ENCODE results near the gene KCNIP3. TPM values are rescaled to one million over a fixed set of nuclear protein-coding genes. Genes with fewer than 3 reads are reported as not detected.

Gene KCNIP3
- total RNA-seq, 4 donors from 2014 or later: 0.15 to 7.4 (median 2.3) TPM

GRCh38 chr2:95287806-95288205, 9.3 kb upstream of the KCNIP3 start:
- Histone ChIP-seq H3K36me3 (peaks cover 10 to 93% (median 28%) of the 10 kb centered on the region in 3 donors), H3K9me3 (peaks cover 0 to 15% (median 0%) of the 10 kb centered on the region in 3 donors), H3K4me3 (no peak overlapping the region), H3K27ac (no peak overlapping the region), H3K27me3 (no peaks in the 10 kb centered on the region), H3K4me1 (peaks cover 0 to 3% (median 0%) of the 10 kb centered on the region in 3 donors)
- WGBS, 2 donors: 72 to 86% methylated on average over 3 to 4 of the region's 5 CpGs
- no peak for TF ChIP-seq CTCF (IDR thresholded peaks at IDR 0.05)
- TF ChIP-seq POLR2A (IDR thresholded peaks at IDR 0.05): no peak
- intact Hi-C loops (cut with DNase I): no loop called here
- DNase-seq: no peak

- peaks cover 0 to 15% (median 0%) of the 10 kb centered on the region in 3 donors for H3K9me3 ChIP-seq
- H3K27me3 ChIP-seq: no peaks in the 10 kb centered on the region
- intact Hi-C loops (cut with DNase I): no loop called here
- H3K36me3 ChIP-seq: peaks cover 10 to 79% (median 28%) of the 10 kb centered on the region in 3 donors
- no peak for TF ChIP-seq POLR2A (IDR thresholded peaks at IDR 0.05)
- no peak for TF ChIP-seq CTCF (IDR thresholded peaks at IDR 0.05)
- no peak overlapping the region for H3K4me3 ChIP-seq
- no peaks in the 10 kb centered on the region for H3K4me1 ChIP-seq
- H3K27ac ChIP-seq: no peak overlapping the region
- no peak for DNase-seq
- WGBS, 2 donors: 63 to 77% methylated on average over 5 to 7 of the region's 7 CpGs
Measured at GRCh38 chr2:95289253-95289652, 7.9 kb upstream of the KCNIP3 start.

GRCh38 chr2:95291222-95291621, 5.9 kb upstream of the KCNIP3 start:
- intact Hi-C loops (cut with DNase I): no loop called here
- Histone ChIP-seq H3K36me3 (peaks cover 10 to 59% (median 18%) of the 10 kb centered on the region in 3 donors), H3K27me3 (peaks cover 0 to 4% (median 0%) of the 10 kb centered on the region in 4 donors), H3K4me3 (no peak overlapping the region), H3K4me1 (peaks cover 0 to 6% (median 0%) of the 10 kb centered on the region in 3 donors), H3K9me3 (peaks cover 0 to 15% (median 0%) of the 10 kb centered on the region in 3 donors), H3K27ac (no peak overlapping the region)
- DNase-seq: no peak
- TF ChIP-seq CTCF (IDR thresholded peaks at IDR 0.05) (no peak), POLR2A (IDR thresholded peaks at IDR 0.05) (no peak)

- 30 to 44% methylated on average over 5 to 9 of the region's 9 CpGs for WGBS, 2 donors
- Histone ChIP-seq H3K27ac (no peak overlapping the region), H3K4me1 (peaks cover 0 to 21% (median 9%) of the 10 kb centered on the region in 3 donors), H3K9me3 (peaks cover 0 to 15% (median 0%) of the 10 kb centered on the region in 3 donors), H3K4me3 (no peak overlapping the region), H3K36me3 (peaks cover 10 to 44% (median 18%) of the 10 kb centered on the region in 3 donors), H3K27me3 (peaks cover 0 to 19% (median 0%) of the 10 kb centered on the region in 4 donors)
- DNase-seq: no peak
- intact Hi-C loops (cut with DNase I): no loop called here
- TF ChIP-seq POLR2A (IDR thresholded peaks at IDR 0.05): no peak
- no peak for TF ChIP-seq CTCF (IDR thresholded peaks at IDR 0.05)
Measured at GRCh38 chr2:95292623-95293260, 4.4 kb upstream of the KCNIP3 start.

- WGBS, 2 donors: 85 to 92% methylated on average over 5 to 14 of the region's 19 CpGs
- Histone ChIP-seq H3K4me1 (peaks cover 0 to 22% (median 9%) of the 10 kb centered on the region in 3 donors), H3K27me3 (peaks cover 0 to 37% (median 0%) of the 10 kb centered on the region in 4 donors), H3K36me3 (peaks cover 0 to 24% (median 8%) of the 10 kb centered on the region in 3 donors), H3K27ac (no peak overlapping the region), H3K9me3 (peaks cover 0 to 15% (median 0%) of the 10 kb centered on the region in 3 donors), H3K4me3 (no peak overlapping the region)
- TF ChIP-seq CTCF (IDR thresholded peaks at IDR 0.05): no peak
- no peak for TF ChIP-seq POLR2A (IDR thresholded peaks at IDR 0.05)
- intact Hi-C loops (cut with DNase I): no loop called here
- no peak for DNase-seq
Measured at GRCh38 chr2:95294579-95295250, 2.4 kb upstream of the KCNIP3 start.

All from esophagus squamous epithelium (tissue), 5 donors.